Neural cell (in vitro differentiated cells): ENCODE data around the gene LMLN.

Source experiments
- CTCF ChIP-seq: fragments of 450-650 bp; IDR thresholded peaks from 2 replicates; pipeline ENCODE4 v1.5.1; 2014; ENCODE audit warnings: antibody characterized with exemption, mild to moderate bottlenecking, moderate library complexity; ENCODE audit not compliant: poor library complexity, severe bottlenecking
- EZH2 ChIP-seq: fragments of 200-600, 300-800 bp; shearing (Covaris generic), sonication (generic); IDR thresholded peaks from 2 replicates; pipeline ENCODE4 v1.6.1; 2014; ENCODE audit warnings: antibody characterized with exemption, low read length, borderline replicate concordance, mild to moderate bottlenecking; ENCODE audit not compliant: insufficient read depth, poor library complexity, severe bottlenecking
- POLR2AphosphoS5 ChIP-seq: IDR thresholded peaks from 2 replicates; pipeline ENCODE4 v1.6.1; 2012
- RAD21 ChIP-seq: fragments of 450-650 bp; conservative IDR thresholded peaks from 2 replicates; pipeline ENCODE4 v1.6.1; 2014; ENCODE audit warnings: antibody characterized with exemption, mild to moderate bottlenecking, moderate library complexity
- REST ChIP-seq: IDR thresholded peaks from 2 replicates; pipeline ENCODE4 v1.6.1; 2012; ENCODE audit warnings: borderline replicate concordance
- SMC3 ChIP-seq: fragments of 450-650 bp; conservative IDR thresholded peaks from 2 replicates; pipeline ENCODE4 v1.6.1; 2014; ENCODE audit warnings: antibody characterized with exemption, mild to moderate bottlenecking, moderate library complexity; ENCODE audit not compliant: poor library complexity
- TAF1 ChIP-seq: IDR thresholded peaks from 2 replicates; pipeline ENCODE4 v1.6.1; 2012; ENCODE audit warnings: low read depth

GRCh38 chr3:198062068-198062465 is 102.0 kb downstream of the LMLN start:
- no peak for TF ChIP-seq CTCF
- no peak for TF ChIP-seq EZH2
- no peak for TF ChIP-seq RAD21
- no peak for TF ChIP-seq TAF1
- TF ChIP-seq SMC3: no peak
- TF ChIP-seq POLR2AphosphoS5: no peak
- no peak for TF ChIP-seq REST
